HG02571 (cell line): ENCODE measurements around the gene HS6ST1.

Experiments used
- ATAC-seq: cut with Tn5 transposase; IDR thresholded peaks from one replicate; pipeline ENCODE4 v1.9.1; 2021; ENCODE audit warnings: mild to moderate bottlenecking, moderate library complexity; ENCODE audit not compliant: unreplicated experiment

HS6ST1 gene

DNA sequence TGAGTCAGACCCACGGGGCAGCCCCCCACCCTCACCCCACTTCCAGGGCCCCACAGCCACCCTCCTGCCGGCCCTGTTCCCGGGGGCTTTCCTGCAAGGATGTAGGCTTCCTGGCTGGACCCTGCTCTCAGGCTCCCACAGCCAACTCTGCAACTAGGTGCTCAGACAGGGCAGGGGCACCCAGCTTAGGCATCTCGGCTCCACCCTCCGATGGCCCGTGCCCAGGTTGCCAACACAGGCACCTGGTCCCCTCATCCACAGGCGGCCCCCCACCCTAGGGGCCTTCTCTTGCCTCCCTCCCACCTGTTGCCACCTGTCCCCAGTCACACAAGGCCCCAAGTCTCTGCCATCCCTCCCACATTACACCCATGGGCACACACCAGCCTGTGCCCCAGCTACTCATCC lies 34.6 kb downstream of the HS6ST1 start:
- ATAC-seq = no peak

GRCh38 chr2:128282976-128283810 lies 35.5 kb downstream of the HS6ST1 start:
- no peak for ATAC-seq

DNA sequence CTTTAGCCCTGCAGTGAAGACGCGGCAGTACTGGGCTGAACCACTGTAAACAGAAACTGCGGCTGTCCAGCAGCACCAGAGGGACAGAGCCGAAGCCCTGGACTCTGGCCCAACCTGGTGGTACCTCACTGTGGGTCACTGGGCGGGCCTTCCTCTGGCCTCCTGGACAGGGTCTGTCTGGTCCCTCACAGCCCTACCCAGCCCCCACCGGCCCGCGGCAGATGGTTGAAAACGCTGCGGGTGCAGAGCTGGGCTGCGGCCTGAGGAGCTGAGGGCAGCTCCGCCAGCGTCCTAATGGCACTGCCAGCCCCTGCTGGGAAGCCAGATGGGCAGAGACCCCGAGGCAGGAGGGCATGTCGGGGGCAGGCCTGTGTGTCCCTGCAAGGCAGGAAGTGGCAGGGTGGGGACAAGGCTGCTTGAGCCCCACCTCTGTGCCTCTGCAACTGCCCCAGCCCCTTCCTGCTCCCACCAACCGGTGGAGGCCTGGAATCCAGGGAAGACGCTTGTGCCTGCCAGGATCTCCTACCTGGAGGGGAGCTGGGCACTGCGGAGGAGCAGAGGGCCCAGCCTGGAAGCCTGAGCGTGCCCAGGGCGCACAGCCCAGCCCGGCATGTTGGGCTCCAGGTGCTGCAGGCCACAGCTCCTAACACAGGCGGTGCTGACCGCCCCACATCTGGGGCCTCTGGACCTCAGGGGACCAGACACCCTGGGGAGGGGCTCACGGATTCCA lies 36.3 kb downstream of the HS6ST1 start:
- ATAC-seq = no peak

DNA sequence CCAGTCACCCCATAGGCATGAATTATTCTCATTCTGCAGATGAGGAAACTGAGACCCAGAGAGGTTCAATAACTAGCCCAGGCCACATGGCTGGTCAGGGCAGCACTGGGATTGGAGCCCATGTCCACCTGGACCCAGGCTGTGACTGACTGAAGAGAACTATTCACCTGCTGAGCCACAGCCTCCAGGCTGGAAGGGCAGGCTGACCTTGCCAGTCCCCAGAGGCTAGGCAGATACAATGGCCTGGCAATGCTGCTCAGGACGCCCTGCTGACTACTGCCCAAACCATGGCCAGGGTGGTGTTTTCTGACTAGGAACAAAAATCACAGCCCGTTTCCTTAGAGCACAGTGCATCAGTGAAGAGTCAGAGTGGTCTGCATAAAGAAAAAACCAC lies 36.8 kb downstream of the HS6ST1 start:
- no peak for ATAC-seq

DNA sequence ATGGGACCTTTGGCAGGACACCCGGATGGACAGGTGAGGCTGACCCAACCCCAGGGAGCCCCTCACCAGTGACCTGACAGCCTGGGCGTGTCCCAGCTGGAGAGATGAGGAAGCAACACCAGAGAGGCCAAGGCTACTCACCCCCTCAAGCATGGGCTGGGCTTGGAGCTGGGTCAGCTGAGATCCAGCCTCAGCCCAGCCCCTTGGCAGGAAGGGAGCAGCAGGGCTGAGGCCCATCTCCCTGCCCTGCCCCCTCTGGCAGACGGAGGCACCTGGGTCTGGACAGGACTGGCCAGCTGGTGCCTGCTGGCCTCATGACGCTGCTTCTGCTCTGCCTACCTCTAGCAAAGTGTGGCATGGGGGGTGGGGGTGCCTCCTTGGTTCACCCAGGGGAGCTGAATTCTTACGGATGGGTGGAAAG lies 37.8 kb downstream of the HS6ST1 start:
- no peak for ATAC-seq

DNA sequence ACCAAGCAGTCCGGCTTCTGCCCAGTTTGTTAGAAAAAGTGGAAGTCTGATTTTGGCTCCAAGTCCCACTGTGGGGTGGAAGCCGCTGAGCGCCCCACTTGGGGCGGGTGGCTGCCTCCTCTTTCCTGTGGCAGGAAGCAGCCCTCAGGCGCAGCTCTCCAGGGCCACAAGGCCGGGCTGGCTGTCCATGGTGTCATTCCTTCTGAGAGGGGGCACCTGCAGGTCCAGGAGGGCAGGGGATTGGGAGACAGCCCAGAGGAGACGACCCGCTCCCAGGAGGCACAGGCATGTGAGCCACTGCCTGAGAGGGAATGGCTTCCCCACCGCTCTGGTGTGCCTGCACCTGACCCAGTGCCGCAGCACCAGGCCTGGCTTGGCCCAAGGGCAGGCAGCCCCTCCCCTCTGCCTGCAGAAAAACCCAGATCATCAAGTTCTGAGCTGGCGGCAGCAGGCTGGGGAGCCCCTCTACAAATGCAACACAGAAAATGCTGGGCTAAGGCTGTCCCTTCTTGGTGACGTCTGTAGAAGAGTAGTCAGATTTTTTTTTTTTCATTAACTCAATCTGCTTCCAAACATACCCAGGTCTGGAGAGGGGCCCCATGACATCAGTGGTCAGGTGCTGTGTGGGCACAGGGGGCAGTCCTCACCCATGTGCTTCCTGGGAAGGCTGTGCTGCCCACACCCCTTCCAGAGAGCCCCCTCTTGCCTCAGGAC lies 38.4 kb downstream of the HS6ST1 start:
- no peak for ATAC-seq

DNA sequence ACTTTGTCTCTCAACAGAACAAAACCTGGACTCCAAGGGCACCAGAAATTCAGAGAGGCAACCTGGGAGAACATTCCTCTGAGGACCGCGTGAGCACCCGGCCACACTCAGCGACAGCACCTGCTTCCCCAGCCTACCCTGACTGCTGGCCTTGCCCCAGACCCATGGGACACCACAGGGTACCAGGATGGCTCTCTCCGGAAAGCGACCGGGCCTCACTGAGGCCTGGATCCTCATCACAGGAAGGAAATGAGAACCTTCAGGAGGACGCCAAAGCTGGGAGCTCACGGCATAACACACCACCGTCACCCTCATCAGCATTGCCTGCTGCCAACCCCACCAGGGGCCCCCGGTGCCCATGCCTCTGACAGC lies 38.9 kb downstream of the HS6ST1 start:
- ATAC-seq = no peak

- ATAC-seq = no peak
Observed at GRCh38 chr2:128279009-128279408, 39.7 kb downstream of the HS6ST1 start.

DNA sequence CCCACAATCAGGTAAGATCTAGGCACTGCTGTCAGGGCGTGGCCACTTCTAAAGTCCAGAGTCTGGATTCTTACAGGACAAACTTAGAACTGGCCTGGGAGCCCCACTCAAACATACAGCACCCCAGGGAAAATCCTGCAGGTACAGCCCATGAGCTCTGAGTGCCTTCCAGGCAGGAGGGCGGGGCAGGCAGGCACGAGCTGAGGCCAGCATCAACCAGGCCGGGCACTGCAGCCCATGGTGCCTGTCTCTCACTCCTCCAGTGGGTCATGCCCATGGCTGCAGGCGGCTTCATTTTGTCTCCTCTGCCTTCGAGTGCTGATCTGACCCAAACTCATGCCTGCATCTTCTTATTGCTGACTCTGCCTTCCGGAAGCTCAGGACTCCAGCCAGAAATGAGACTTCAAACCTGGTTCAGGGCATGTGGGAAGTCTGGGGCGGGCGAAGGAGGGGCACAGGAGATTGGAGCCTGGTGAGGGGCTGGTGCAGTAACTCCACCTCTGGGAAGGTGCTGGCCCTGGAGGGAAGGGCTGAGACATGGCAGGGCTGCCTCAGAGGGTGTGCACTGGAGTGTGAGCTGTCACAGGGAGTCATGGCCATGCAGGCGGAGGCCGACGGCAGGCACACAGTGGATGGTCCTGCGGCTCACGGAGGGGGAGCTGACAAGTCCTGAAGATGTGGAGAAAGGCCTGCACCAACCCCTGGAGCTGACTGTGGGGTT lies 40.5 kb downstream of the HS6ST1 start:
- no peak for ATAC-seq

DNA sequence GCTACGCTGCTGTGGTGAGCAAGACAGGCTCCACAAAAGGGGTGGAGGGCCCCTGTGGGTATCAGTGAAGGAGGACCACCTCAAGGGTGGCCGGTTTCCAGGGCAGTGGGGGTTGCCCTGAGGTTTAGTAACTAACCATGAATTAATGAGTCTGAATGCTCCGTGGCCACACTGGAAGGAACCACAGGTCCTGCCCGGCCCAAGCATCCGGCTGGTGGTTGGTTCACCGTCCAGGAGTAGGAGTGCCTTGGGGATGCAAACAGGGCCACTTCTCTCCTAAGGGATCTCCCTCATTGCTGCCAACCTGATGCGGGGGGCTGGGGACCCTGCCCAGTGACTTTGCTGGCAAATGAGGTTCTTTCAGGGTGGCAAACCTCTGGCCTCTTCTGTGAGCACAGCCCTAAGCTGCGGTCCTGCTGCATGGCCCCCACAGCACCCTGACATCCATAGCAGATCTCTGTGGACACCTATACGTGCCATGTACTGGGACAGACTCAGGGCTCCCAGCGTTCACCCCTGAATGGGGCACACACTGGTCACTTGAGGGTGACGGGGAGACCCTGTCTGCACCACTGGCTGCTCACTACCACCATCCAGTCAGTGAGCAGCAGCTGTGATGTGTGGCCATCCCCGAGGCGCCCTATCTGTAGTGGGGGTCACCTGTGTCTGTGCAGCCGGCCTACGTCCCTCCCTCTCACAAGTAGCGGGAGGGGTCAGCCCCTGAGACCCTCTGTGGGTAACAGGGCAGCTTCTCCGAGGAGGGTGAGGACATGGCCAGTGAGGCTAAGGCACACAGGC lies 41.6 kb downstream of the HS6ST1 start:
- ATAC-seq = no peak

DNA sequence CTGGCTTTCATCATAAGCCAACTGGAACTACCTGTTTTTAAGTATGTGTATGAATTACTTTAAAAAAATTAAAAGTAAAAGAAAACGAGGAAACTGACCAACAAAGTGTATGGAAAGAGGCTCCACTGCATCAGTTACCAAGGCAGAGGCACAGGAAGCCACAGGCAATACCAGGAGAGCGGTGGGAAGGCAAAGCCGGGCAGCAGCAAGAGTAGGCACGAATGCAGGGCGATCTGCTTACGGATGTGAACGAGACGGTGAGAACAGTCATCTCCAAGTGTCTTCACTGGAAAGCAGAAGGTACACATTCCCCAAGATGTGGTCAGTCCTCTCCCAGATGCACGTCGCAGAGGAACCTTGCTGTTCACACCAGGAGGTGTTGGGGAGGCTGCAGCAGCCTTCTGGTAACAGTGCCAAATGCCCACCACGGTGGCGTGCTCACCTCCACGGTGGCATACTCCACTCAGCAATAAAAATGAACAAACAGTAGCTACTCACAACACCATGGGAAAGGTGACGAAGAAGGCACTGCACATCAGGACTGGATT lies 43.1 kb downstream of the HS6ST1 start:
- ATAC-seq = no peak

- no peak for ATAC-seq
Observed at GRCh38 chr2:128274218-128274617, 44.5 kb downstream of the HS6ST1 start.

GRCh38 chr2:128273469-128274081 lies 45.1 kb downstream of the HS6ST1 start:
- no peak for ATAC-seq

- ATAC-seq = no peak
Observed at GRCh38 chr2:128272601-128273468, 45.8 kb downstream of the HS6ST1 start.

DNA sequence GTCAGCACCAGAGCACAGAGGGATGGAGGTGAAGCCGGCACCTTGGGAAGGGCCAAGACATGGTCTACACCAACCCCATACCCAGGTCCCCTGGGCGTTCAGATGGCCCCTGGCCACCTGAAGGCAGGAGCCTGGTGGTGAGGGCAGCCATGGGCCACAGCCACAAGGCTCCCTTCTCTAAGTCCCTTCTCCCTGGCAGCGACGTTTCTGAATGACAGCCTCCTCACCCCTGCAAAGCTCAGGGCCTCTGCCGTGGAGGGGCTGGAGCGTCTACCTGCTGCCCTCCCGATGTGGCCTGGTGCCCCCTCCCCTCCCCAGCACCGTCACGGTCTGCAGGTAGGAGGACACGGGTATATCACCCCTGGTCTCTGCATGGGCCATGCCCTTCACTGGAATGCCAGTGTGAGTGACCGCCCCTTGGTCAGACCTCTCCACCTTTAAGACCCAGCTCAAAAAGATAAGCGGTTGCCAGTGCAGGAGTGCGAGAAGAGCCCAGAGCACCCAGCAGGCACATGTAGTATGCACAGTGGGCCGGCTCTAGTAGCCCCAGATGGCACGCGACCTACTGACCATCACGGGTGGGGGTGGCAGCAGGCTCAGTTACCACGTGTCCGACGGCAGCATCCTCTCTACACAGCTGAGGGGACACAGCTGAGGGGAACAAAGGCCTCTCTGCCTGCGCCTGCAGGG lies 46.6 kb downstream of the HS6ST1 start:
- no peak for ATAC-seq

GRCh38 chr2:128271597-128271910 lies 47.1 kb downstream of the HS6ST1 start:
- ATAC-seq = no peak

- no peak for ATAC-seq
Observed at GRCh38 chr2:128270672-128271596, 47.7 kb downstream of the HS6ST1 start.
